ENCODE results near the gene PDGFD.
"Not testable (repeated sequence)": the region's sequence is repeated elsewhere in the genome, so short reads cannot be mapped to it uniquely, and the experiment has no call there.

The PDGFD gene

GRCh38 chr11:104054911-104055529 is 108.9 kb downstream of the PDGFD start:
- H3K27me3 ChIP-seq (replicated peaks; ENCODE audit: control insufficient read depth, insufficient read depth, low read length) = no peaks in the 10 kb centered on the region
- no peaks in the 10 kb centered on the region for H3K9me3 ChIP-seq (ENCODE audit: control insufficient read depth, low read length)
- no peak for DNase-seq (ENCODE audit: low read depth)
- H3K36me3 ChIP-seq (ENCODE audit: control insufficient read depth, insufficient read depth, low read length, severe bottlenecking) = no peaks in the 10 kb centered on the region
- H3K4me1 ChIP-seq (ENCODE audit: control insufficient read depth, insufficient read depth, low read length) = peaks cover 37% of the 10 kb centered on the region
- H3K9ac ChIP-seq (ENCODE audit: low read length) = peak overlapping the region; percentile 6
- H3K4me3 ChIP-seq (ENCODE audit: low read length) = peak overlapping the region; percentile 2

GRCh38 chr11:104053743-104054478 is 110.0 kb downstream of the PDGFD start:
- Histone ChIP-seq H3K27me3 (replicated peaks; ENCODE audit: control insufficient read depth, insufficient read depth, low read length) (no peaks in the 10 kb centered on the region), H3K9me3 (ENCODE audit: control insufficient read depth, low read length) (no peaks in the 10 kb centered on the region), H3K9ac (ENCODE audit: low read length) (peak overlapping the region; percentile 59), H3K4me1 (ENCODE audit: control insufficient read depth, insufficient read depth, low read length) (peaks cover 30% of the 10 kb centered on the region), H3K4me3 (ENCODE audit: low read length) (peak overlapping the region; percentile 2), H3K36me3 (ENCODE audit: control insufficient read depth, insufficient read depth, low read length, severe bottlenecking) (no peaks in the 10 kb centered on the region)
- DNase-seq (ENCODE audit: low read depth) = no peak

GRCh38 chr11:104051778-104052177 is 112.2 kb downstream of the PDGFD start:
- DNase-seq (ENCODE audit: low read depth) = peak; percentile 58
- no peak overlapping the region for H3K4me3 ChIP-seq (ENCODE audit: low read length)
- H3K27me3 ChIP-seq (replicated peaks; ENCODE audit: control insufficient read depth, insufficient read depth, low read length) = no peaks in the 10 kb centered on the region
- no peaks in the 10 kb centered on the region for H3K36me3 ChIP-seq (ENCODE audit: control insufficient read depth, insufficient read depth, low read length, severe bottlenecking)
- peaks cover 30% of the 10 kb centered on the region for H3K4me1 ChIP-seq (ENCODE audit: control insufficient read depth, insufficient read depth, low read length)
- H3K9ac ChIP-seq (ENCODE audit: low read length) = no peak overlapping the region
- H3K9me3 ChIP-seq (ENCODE audit: control insufficient read depth, low read length) = no peaks in the 10 kb centered on the region

- Histone ChIP-seq H3K4me3 (ENCODE audit: low read length) (no peak overlapping the region), H3K9ac (ENCODE audit: low read length) (no peak overlapping the region), H3K36me3 (ENCODE audit: control insufficient read depth, insufficient read depth, low read length, severe bottlenecking) (no peaks in the 10 kb centered on the region), H3K27me3 (replicated peaks; ENCODE audit: control insufficient read depth, insufficient read depth, low read length) (no peaks in the 10 kb centered on the region), H3K9me3 (ENCODE audit: control insufficient read depth, low read length) (no peaks in the 10 kb centered on the region), H3K4me1 (ENCODE audit: control insufficient read depth, insufficient read depth, low read length) (peaks cover 23% of the 10 kb centered on the region)
- no peak for DNase-seq (ENCODE audit: low read depth)
These were observed 114.8 kb downstream of the PDGFD start for GRCh38 chr11:104049116-104049515.

GRCh38 chr11:104046858-104047257 is 117.1 kb downstream of the PDGFD start:
- DNase-seq (ENCODE audit: low read depth); H3K4me3 ChIP-seq (ENCODE audit: low read length); H3K9ac ChIP-seq (ENCODE audit: low read length); H3K27me3 ChIP-seq (replicated peaks; ENCODE audit: control insufficient read depth, insufficient read depth, low read length); H3K4me1 ChIP-seq (ENCODE audit: control insufficient read depth, insufficient read depth, low read length); H3K36me3 ChIP-seq (ENCODE audit: control insufficient read depth, insufficient read depth, low read length, severe bottlenecking); H3K9me3 ChIP-seq (ENCODE audit: control insufficient read depth, low read length): not testable (repeated sequence)

- Histone ChIP-seq H3K4me3 (ENCODE audit: low read length) (no peak overlapping the region), H3K9ac (ENCODE audit: low read length) (no peak overlapping the region)
These were observed 117.6 kb downstream of the PDGFD start for GRCh38 chr11:104046331-104046730.

GRCh38 chr11:104043678-104044239 is 120.2 kb downstream of the PDGFD start:
- DNase-seq (ENCODE audit: low read depth) = no peak
- Histone ChIP-seq H3K36me3 (ENCODE audit: control insufficient read depth, insufficient read depth, low read length, severe bottlenecking) (no peaks in the 10 kb centered on the region), H3K9me3 (ENCODE audit: control insufficient read depth, low read length) (no peaks in the 10 kb centered on the region), H3K4me3 (ENCODE audit: low read length) (no peak overlapping the region), H3K27me3 (replicated peaks; ENCODE audit: control insufficient read depth, insufficient read depth, low read length) (no peaks in the 10 kb centered on the region), H3K9ac (ENCODE audit: low read length) (no peak overlapping the region), H3K4me1 (ENCODE audit: control insufficient read depth, insufficient read depth, low read length) (peaks cover 18% of the 10 kb centered on the region)

More at GRCh38 chr11:104046331-104046730, 117.6 kb downstream of the PDGFD start:
- Histone ChIP-seq H3K4me1 (ENCODE audit: control insufficient read depth, insufficient read depth, low read length) (peaks cover 4% of the 10 kb centered on the region), H3K27me3 (replicated peaks; ENCODE audit: control insufficient read depth, insufficient read depth, low read length) (no peaks in the 10 kb centered on the region), H3K36me3 (ENCODE audit: control insufficient read depth, insufficient read depth, low read length, severe bottlenecking) (no peaks in the 10 kb centered on the region), H3K9me3 (ENCODE audit: control insufficient read depth, low read length) (no peaks in the 10 kb centered on the region)
- no peak for DNase-seq (ENCODE audit: low read depth)

GRCh38 chr11:104043142-104043541 is 120.8 kb downstream of the PDGFD start:
- Histone ChIP-seq H3K27me3 (replicated peaks; ENCODE audit: control insufficient read depth, insufficient read depth, low read length) (no peaks in the 10 kb centered on the region), H3K9ac (ENCODE audit: low read length) (no peak overlapping the region), H3K9me3 (ENCODE audit: control insufficient read depth, low read length) (no peaks in the 10 kb centered on the region), H3K4me1 (ENCODE audit: control insufficient read depth, insufficient read depth, low read length) (peaks cover 18% of the 10 kb centered on the region), H3K36me3 (ENCODE audit: control insufficient read depth, insufficient read depth, low read length, severe bottlenecking) (no peaks in the 10 kb centered on the region), H3K4me3 (ENCODE audit: low read length) (no peak overlapping the region)
- no peak for DNase-seq (ENCODE audit: low read depth)

GRCh38 chr11:104041792-104042191 is 122.2 kb downstream of the PDGFD start:
- Histone ChIP-seq H3K9me3 (ENCODE audit: control insufficient read depth, low read length) (no peaks in the 10 kb centered on the region), H3K27me3 (replicated peaks; ENCODE audit: control insufficient read depth, insufficient read depth, low read length) (no peaks in the 10 kb centered on the region), H3K4me1 (ENCODE audit: control insufficient read depth, insufficient read depth, low read length) (peaks cover 18% of the 10 kb centered on the region), H3K36me3 (ENCODE audit: control insufficient read depth, insufficient read depth, low read length, severe bottlenecking) (no peaks in the 10 kb centered on the region), H3K9ac (ENCODE audit: low read length) (no peak overlapping the region), H3K4me3 (ENCODE audit: low read length) (no peak overlapping the region)
- no peak for DNase-seq (ENCODE audit: low read depth)

GRCh38 chr11:104036995-104037394 is 127.0 kb downstream of the PDGFD start:
- Histone ChIP-seq H3K36me3 (ENCODE audit: control insufficient read depth, insufficient read depth, low read length, severe bottlenecking) (no peaks in the 10 kb centered on the region), H3K27me3 (replicated peaks; ENCODE audit: control insufficient read depth, insufficient read depth, low read length) (no peaks in the 10 kb centered on the region), H3K9ac (ENCODE audit: low read length) (no peak overlapping the region), H3K9me3 (ENCODE audit: control insufficient read depth, low read length) (no peaks in the 10 kb centered on the region), H3K4me3 (ENCODE audit: low read length) (no peak overlapping the region), H3K4me1 (ENCODE audit: control insufficient read depth, insufficient read depth, low read length) (peaks cover 38% of the 10 kb centered on the region)
- no peak for DNase-seq (ENCODE audit: low read depth)

GRCh38 chr11:104036588-104036987 is 127.4 kb downstream of the PDGFD start, which contains the start of gene DDI1:
Gene DDI1 (plus strand): TSS chr11:104036640. CDS start chr11:104036823, 183 bp downstream.
- no peak within 1 kb of the TSS for H3K4me3 ChIP-seq (ENCODE audit: low read length)
- H3K9ac ChIP-seq (ENCODE audit: low read length) = no peak within 1 kb of the TSS
- DNase-seq (ENCODE audit: low read depth) = no peak
- H3K27me3 ChIP-seq (replicated peaks; ENCODE audit: control insufficient read depth, insufficient read depth, low read length) = no peaks in the 10 kb centered on the region
- no peaks in the 10 kb centered on the region for H3K9me3 ChIP-seq (ENCODE audit: control insufficient read depth, low read length)
- H3K4me1 ChIP-seq (ENCODE audit: control insufficient read depth, insufficient read depth, low read length) = peaks cover 36% of the 10 kb centered on the region
- H3K36me3 ChIP-seq (ENCODE audit: control insufficient read depth, insufficient read depth, low read length, severe bottlenecking) = no peaks in the 10 kb centered on the region

All from adipocyte (in vitro differentiated cells).